G401.6 (cell line): ENCODE data around the gene STMN3.
"Not testable (repeated sequence)": the region's sequence is repeated elsewhere in the genome, so short reads cannot be mapped to it uniquely, and the experiment has no call there.

Experiments
- FAIRE-seq: peaks from 2 replicates; lab custom pipeline; 2012; peaks lifted over from hg19 to GRCh38; lab: Jason Lieb, UNC

Gene STMN3

GRCh38 chr20:63612276-63612931 lies 40.8 kb downstream of the STMN3 start:
- no peak for FAIRE-seq

GRCh38 chr20:63611646-63612045 lies 41.6 kb downstream of the STMN3 start:
- no peak for FAIRE-seq

- no peak for FAIRE-seq
These were observed 42.4 kb downstream of the STMN3 start for GRCh38 chr20:63610581-63611435.

- FAIRE-seq: no peak
These were observed 46.5 kb downstream of the STMN3 start for GRCh38 chr20:63606686-63607085.

GRCh38 chr20:63602321-63602720 lies 50.9 kb downstream of the STMN3 start:
- no peak for FAIRE-seq

GRCh38 chr20:63601679-63602078 lies 51.5 kb downstream of the STMN3 start:
- not testable (repeated sequence) for FAIRE-seq

GRCh38 chr20:63599396-63600050 lies 53.7 kb downstream of the STMN3 start:
- FAIRE-seq: no peak

GRCh38 chr20:63598479-63599395 lies 54.5 kb downstream of the STMN3 start:
- no peak for FAIRE-seq

GRCh38 chr20:63597651-63598478 lies 55.4 kb downstream of the STMN3 start:
- no peak for FAIRE-seq

GRCh38 chr20:63596423-63596822 lies 56.8 kb downstream of the STMN3 start:
- no peak for FAIRE-seq

GRCh38 chr20:63595416-63596127 lies 57.7 kb downstream of the STMN3 start:
- no peak for FAIRE-seq

- no peak for FAIRE-seq
These were observed 59.1 kb downstream of the STMN3 start for GRCh38 chr20:63594043-63594561.

GRCh38 chr20:63592661-63593060 lies 60.6 kb downstream of the STMN3 start:
- FAIRE-seq: no peak

GRCh38 chr20:63591786-63592355 lies 61.4 kb downstream of the STMN3 start:
- FAIRE-seq: no peak

GRCh38 chr20:63591147-63591533 lies 62.1 kb downstream of the STMN3 start:
- no peak for FAIRE-seq

GRCh38 chr20:63590218-63591146 lies 62.7 kb downstream of the STMN3 start:
- FAIRE-seq: no peak
